Stimulated activated CD8-positive, alpha-beta memory T cell treated with anti-CD3 and anti-CD28 coated beads, Interleukin-12 subunit alpha, Interleukin-12 subunit beta, amount 100 ng/mL, for 1 hour (primary cell): ENCODE measurements around the gene CCNYL1.
"Not testable (repeated sequence)": the region's sequence is repeated elsewhere in the genome, so short reads cannot be mapped to it uniquely, and the experiment has no call there.

Experiments used
- DNase-seq: peaks from one replicate; pipeline ENCODE4 v3.0.0-alpha.2; 2020; ENCODE audit warnings: low read depth

CCNYL1 gene

DNA sequence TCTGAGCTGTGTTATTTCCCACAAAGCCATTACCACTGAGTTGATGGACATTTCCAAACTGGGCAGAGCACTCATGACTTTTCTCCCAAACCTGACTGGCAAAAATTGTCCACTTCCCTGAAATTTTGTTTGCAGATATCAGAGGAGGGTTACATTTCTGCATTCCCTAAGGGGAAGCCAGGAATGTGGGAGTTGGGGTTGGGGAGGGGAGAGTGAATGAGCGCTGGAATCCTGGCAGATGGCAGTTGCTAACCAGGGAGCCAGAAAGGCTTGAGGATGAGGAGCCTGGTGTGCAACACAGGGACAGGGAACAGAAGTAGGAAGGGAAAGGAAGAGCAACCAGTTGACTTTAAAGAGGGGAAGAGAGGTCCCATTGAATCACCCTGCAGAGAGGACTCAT lies 14.0 kb upstream of the CCNYL1 start:
- no peak for DNase-seq

- DNase-seq = no peak
These were observed 13.1 kb upstream of the CCNYL1 start for GRCh38 chr2:207698301-207698700.

GRCh38 chr2:207704078-207704477 lies 7.4 kb upstream of the CCNYL1 start:
- DNase-seq = no peak

DNA sequence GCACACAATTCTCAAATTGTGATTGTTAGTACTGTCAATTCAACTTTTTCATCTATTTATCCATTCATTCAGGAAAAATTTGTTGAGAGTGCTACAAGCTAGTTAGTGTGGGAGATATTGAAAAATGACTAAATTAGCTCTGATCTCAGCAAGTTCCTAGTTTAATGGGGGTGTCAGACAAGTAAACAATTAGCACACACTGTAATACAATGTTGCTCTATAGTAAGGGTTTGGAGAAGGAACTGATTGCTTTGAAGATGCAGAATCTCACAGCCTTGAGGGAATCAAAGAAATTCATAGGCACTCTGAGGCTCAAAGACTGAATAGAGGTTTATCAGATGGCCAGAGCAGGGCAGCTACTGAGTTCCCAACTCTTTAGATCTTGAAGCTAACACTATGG lies 6.8 kb upstream of the CCNYL1 start:
- DNase-seq = no peak

GRCh38 chr2:207706936-207707860 lies 4.2 kb upstream of the CCNYL1 start:
- no peak for DNase-seq

- DNase-seq = peak; percentile 25
These were observed 500 bp downstream of the CCNYL1 start for GRCh38 chr2:207711750-207712530.

- no peak for DNase-seq
These were observed 4.6 kb downstream of the CCNYL1 start for GRCh38 chr2:207716056-207716455.

DNA sequence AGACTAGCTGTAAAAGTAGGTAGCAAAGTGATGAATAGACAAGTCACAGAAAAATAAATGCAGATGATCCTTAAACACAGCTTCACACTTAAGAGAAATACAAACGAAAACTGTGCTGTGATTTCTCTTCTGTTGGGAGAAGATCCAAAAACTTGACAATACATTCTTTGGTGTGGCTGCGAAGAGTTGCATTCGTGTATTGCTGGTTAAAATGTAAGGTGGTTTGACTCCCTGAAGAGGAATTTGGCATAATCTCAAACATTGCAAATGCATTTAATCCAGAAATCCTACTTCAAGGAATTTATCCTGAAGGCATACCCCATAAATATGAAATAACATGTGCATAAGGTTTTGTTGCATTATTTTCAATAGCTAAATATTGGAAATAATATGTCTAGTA lies 7.1 kb downstream of the CCNYL1 start:
- no peak for DNase-seq

DNA sequence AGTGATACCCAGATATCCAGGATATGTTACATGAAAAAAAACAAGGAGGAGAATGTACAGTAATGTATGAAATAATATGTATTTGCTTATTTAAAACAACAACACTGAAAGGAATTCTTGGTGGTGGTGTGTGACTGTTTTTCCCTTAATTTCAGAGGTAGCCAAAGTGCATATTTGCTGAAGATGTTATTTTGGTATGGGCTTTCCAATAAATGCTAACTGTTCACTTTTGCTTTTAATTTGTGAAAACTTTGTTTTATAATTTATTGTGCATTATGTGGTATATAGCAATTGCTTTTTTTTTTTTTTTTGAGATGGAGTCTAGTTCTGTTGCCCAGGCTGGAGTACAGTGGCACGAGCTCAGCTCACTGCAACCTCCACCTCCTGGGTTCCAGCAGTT lies 7.6 kb downstream of the CCNYL1 start:
- no peak for DNase-seq

- DNase-seq = not testable (repeated sequence)
These were observed 8.2 kb downstream of the CCNYL1 start for GRCh38 chr2:207719655-207720054.

DNA sequence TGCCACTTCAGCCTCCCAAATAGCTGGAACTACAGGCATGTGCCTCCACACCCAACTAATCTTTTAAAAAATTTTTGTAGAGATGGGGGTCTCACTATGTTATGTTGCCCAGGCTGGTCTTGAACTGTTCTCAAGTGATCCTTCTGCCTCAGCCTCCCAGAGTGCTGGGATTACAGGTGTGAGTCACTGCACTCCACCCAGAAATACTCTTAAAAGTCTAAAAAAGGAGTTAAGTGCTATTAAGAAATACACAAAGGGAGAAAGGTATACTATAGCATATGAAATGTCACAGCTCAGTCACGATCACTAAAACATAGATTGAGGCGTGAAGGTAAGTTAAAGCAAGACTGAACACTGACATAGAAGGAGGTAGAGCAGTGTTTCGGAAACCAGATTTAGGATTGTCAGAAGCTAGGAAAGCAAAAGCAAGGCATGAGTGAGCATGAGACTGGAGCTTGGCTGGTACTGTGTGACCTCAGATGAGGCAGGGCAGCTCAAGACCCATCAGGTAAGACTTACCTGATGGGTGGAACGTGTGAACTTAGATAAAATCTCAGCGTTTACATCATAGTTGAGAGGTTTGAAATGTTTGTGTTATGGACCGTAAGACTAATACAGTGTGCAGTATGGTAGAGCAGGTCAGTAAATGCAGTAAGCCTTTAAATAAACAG lies 9.2 kb downstream of the CCNYL1 start:
- no peak for DNase-seq

GRCh38 chr2:207722773-207723424 lies 11.5 kb downstream of the CCNYL1 start:
- no peak for DNase-seq

- DNase-seq = not testable (repeated sequence)
These were observed 12.0 kb downstream of the CCNYL1 start for GRCh38 chr2:207723425-207723787.

DNA sequence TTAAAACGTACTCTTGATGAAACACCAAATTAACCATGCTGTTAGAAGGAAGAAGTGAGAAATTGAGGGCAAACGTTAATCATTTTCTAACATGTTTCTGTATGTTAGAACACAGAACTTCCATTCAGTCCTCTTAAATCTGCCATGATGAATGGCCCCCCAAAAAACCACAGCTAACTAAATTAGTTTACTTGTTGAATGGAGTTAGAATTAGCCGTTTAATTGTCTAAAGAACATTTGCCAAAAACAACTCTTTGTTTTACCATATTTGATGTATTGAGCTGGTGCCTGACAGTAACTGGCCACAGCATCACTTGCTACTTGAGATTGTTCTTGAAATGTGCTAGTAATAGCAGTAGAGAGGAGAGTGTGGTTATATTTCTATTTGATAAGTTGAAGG lies 12.7 kb downstream of the CCNYL1 start:
- no peak for DNase-seq

GRCh38 chr2:207725873-207726578 lies 14.6 kb downstream of the CCNYL1 start:
- peak; percentile 4 for DNase-seq

DNA sequence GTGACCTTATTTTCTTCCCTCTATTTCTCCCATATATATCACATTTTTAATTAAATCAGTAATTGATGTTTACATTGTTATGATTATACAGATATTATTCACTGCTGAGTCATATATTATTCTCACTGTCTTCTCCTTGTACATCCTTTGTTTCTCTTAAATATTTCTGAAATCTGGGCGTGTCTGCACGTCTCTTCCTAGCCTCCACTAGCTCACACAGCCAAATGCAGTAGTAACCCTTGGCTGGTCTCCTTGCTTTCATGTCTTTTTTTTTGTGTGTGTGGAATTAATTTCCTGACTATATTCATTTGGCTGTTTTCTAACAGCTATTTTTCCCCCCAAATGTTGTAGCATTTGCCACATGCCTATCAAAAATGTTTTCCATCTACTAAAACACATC lies 15.8 kb downstream of the CCNYL1 start:
- DNase-seq = no peak

- DNase-seq = no peak
These were observed 18.1 kb downstream of the CCNYL1 start for GRCh38 chr2:207729465-207729998.

DNA sequence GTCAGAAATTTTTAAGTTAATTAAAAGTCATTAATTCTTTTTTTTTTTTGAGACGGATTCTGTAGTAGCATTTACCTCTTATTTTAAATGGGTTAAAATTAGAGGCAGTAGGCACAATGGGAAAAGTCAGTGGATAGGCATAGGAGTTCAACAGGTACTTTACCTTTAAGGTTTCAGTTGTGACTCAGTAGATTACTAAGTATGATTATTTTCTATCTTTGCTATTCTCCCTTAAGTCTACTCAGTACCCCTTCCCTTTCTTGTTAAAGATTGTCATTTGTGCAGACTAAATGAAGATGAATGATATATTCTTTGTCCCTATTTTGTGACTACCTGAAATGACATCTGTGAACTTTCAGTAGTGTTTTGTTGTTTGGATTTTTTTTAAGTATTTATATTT lies 19.7 kb downstream of the CCNYL1 start:
- no peak for DNase-seq

- DNase-seq = no peak
These were observed 22.3 kb downstream of the CCNYL1 start for GRCh38 chr2:207733597-207734240.

- no peak for DNase-seq
These were observed 22.8 kb downstream of the CCNYL1 start for GRCh38 chr2:207734264-207734635.
